SK-N-MC (cell line): ENCODE results near the gene NLGN2.

ENCODE experiments used
- DNase-seq: peaks from one replicate; pipeline ENCODE4 v3.0.0-alpha.2; 2011; ENCODE audit warnings: low read depth, low spot score
- H3K27ac ChIP-seq: fragments of 200-600 bp; sonication (generic); 2 replicates; pipeline ENCODE4 v1.5.1; 2016; ENCODE audit warnings: mixed run types
- H3K36me3 ChIP-seq: fragments of 200-600 bp; sonication (generic); 2 replicates; pipeline ENCODE4 v1.6.1; 2017; ENCODE audit warnings: antibody characterized with exemption, low read length, mixed read lengths; ENCODE audit not compliant: insufficient read depth
- H3K4me3 ChIP-seq: fragments of 200-600 bp; sonication (generic); 2 replicates; pipeline ENCODE4 v1.5.1; 2016
- H3K9ac ChIP-seq: fragments of 200-600 bp; sonication (generic); 2 replicates; pipeline ENCODE4 v1.8.0; 2017; ENCODE audit warnings: mixed run types, mixed read lengths; ENCODE audit not compliant: insufficient read length
- H3K9me3 ChIP-seq: fragments of 200-600 bp; sonication (generic); 2 replicates; pipeline ENCODE4 v1.6.1; 2017; ENCODE audit warnings: low read depth, mild to moderate bottlenecking, antibody characterized with exemption, low read length, moderate library complexity, mixed read lengths
- EZH2 ChIP-seq: fragments of 200-600 bp; sonication (generic); IDR thresholded peaks from one replicate; pipeline ENCODE4 v1.6.1; 2017; ENCODE audit warnings: antibody characterized with exemption
- FOXP2 ChIP-seq: optimal IDR thresholded peaks from 2 replicates; pipeline ENCODE3; 2011; ENCODE audit warnings: mild to moderate bottlenecking, moderate library complexity; ENCODE audit not compliant: insufficient read depth; ENCODE audit errors: extremely low read length, control extremely low read depth
- POLR2AphosphoS5 ChIP-seq: IDR thresholded peaks from 2 replicates; pipeline ENCODE4 v1.6.1; 2012; ENCODE audit warnings: mild to moderate bottlenecking, low read depth, low read length, borderline replicate concordance

Gene NLGN2

GRCh38 chr17:7416323-7416722 is 8.7 kb downstream of the NLGN2 start:
- TF ChIP-seq EZH2: no peak
- no peak for TF ChIP-seq FOXP2
- TF ChIP-seq POLR2AphosphoS5: no peak
- Histone ChIP-seq H3K9ac (no peak overlapping the region), H3K36me3 (no peaks in the 10 kb centered on the region; the same call in 1 of the 2 replicates), H3K27ac (peak overlapping the region; percentile 42; the same call in 1 of the 2 replicates), H3K4me3 (no peak overlapping the region), H3K9me3 (no peaks in the 10 kb centered on the region)
- no peak for DNase-seq

- Histone ChIP-seq H3K9me3 (no peaks in the 10 kb centered on the region), H3K36me3 (no peaks in the 10 kb centered on the region; the same call in 1 of the 2 replicates), H3K9ac (no peak overlapping the region), H3K27ac (no peak overlapping the region), H3K4me3 (no peak overlapping the region)
- no peak for TF ChIP-seq POLR2AphosphoS5
- no peak for TF ChIP-seq EZH2
- no peak for TF ChIP-seq FOXP2
- DNase-seq: no peak
Measured at GRCh38 chr17:7417056-7417655, 9.5 kb downstream of the NLGN2 start.

GRCh38 chr17:7418472-7419152 is 11.0 kb downstream of the NLGN2 start:
- Histone ChIP-seq H3K4me3 (no peak overlapping the region), H3K27ac (no peak overlapping the region), H3K9me3 (no peaks in the 10 kb centered on the region), H3K9ac (no peak overlapping the region), H3K36me3 (no peaks in the 10 kb centered on the region; the same call in 1 of the 2 replicates)
- DNase-seq: no peak
- no peak for TF ChIP-seq FOXP2
- TF ChIP-seq EZH2: no peak
- TF ChIP-seq POLR2AphosphoS5: no peak

- Histone ChIP-seq H3K4me3 (no peak within 1 kb of the TSS), H3K27ac (no peak within 1 kb of the TSS), H3K9ac (no peak within 1 kb of the TSS), H3K9me3 (no peaks in the 10 kb centered on the region), H3K36me3 (no peaks in the 10 kb centered on the region; the same call in 1 of the 2 replicates)
- TF ChIP-seq POLR2AphosphoS5: no peak
- TF ChIP-seq FOXP2: no peak
- TF ChIP-seq EZH2: no peak
- no peak for DNase-seq
Measured at GRCh38 chr17:7419819-7420610, 12.4 kb downstream of the NLGN2 start, which contains the start of gene SPEM1. Gene SPEM1, plus strand, starts transcription at chr17:7420324. Its CDS starts 61 bp downstream, at chr17:7420385.

- TF ChIP-seq EZH2 (no peak), POLR2AphosphoS5 (no peak), FOXP2 (no peak)
- Histone ChIP-seq H3K4me3 (no peak overlapping the region), H3K9ac (no peak overlapping the region), H3K27ac (no peak overlapping the region), H3K9me3 (no peaks in the 10 kb centered on the region), H3K36me3 (no peaks in the 10 kb centered on the region)
- no peak for DNase-seq
Measured at GRCh38 chr17:7421186-7421585, 13.5 kb downstream of the NLGN2 start.

GRCh38 chr17:7423679-7424078 is 16.0 kb downstream of the NLGN2 start:
- no peak for DNase-seq
- no peaks in the 10 kb centered on the region for H3K9me3 ChIP-seq
- TF ChIP-seq EZH2 (no peak), FOXP2 (no peak), POLR2AphosphoS5 (no peak)

GRCh38 chr17:7425316-7425715 is 17.7 kb downstream of the NLGN2 start, which contains the start of gene SPEM2:
Gene SPEM2, plus strand, starts transcription at chr17:7425616. Its CDS starts 73 bp downstream, at chr17:7425689.
- Histone ChIP-seq H3K4me3 (no peak within 1 kb of the TSS), H3K9me3 (no peaks in the 10 kb centered on the region), H3K36me3 (no peaks in the 10 kb centered on the region), H3K27ac (no peak within 1 kb of the TSS), H3K9ac (no peak within 1 kb of the TSS)
- no peak for TF ChIP-seq FOXP2
- TF ChIP-seq EZH2: no peak
- no peak for TF ChIP-seq POLR2AphosphoS5
- DNase-seq: no peak

More at GRCh38 chr17:7423679-7424078, 16.0 kb downstream of the NLGN2 start:
- Histone ChIP-seq H3K36me3 (no peaks in the 10 kb centered on the region), H3K4me3 (no peak overlapping the region), H3K9ac (no peak overlapping the region), H3K27ac (no peak overlapping the region)

- no peaks in the 10 kb centered on the region for H3K9me3 ChIP-seq
- H3K36me3 ChIP-seq: no peaks in the 10 kb centered on the region
- TF ChIP-seq FOXP2 (no peak), POLR2AphosphoS5 (no peak), EZH2 (no peak)
- no peak overlapping the region for H3K9ac ChIP-seq
- no peak overlapping the region for H3K4me3 ChIP-seq
- no peak overlapping the region for H3K27ac ChIP-seq
- no peak for DNase-seq
Measured at GRCh38 chr17:7425756-7426155, 18.1 kb downstream of the NLGN2 start.
